CD14-positive monocyte (primary cell): ENCODE data around the gene PTPRR. TPM values are rescaled to one million over a fixed set of nuclear protein-coding genes. Genes with fewer than 3 reads are reported as not detected.

Experiments used
- DNase-seq, 3 donors: peaks; one replicate each; pipeline ENCODE4 v3.0.0-alpha.2; 2011 to 2022
- H2AFZ ChIP-seq: 2 replicates; pipeline ENCODE4 v1.6.0; 2012; ENCODE audit warnings: mild to moderate bottlenecking, low read depth, low read length, inconsistent platforms; ENCODE audit not compliant: insufficient read depth, poor library complexity, severe bottlenecking
- H3K27ac ChIP-seq, 2 donors: 1 replicate in 1 of 2; 2 replicates in 1 of 2; pipeline ENCODE4 v1.5.1; 2012 to 2013; ENCODE audit warnings: low read length in 2 of 2, control low read depth in 1 of 2, inconsistent platforms in 1 of 2, low read depth in 1 of 2, mild to moderate bottlenecking in 1 of 2
- H3K27me3 ChIP-seq, 2 donors: one replicate each; pipeline versions ENCODE4 v1.6.0 to v1.6.1; 2011 to 2013; ENCODE audit warnings: low read length in 2 of 2; ENCODE audit not compliant: control insufficient read depth in 2 of 2, insufficient read depth in 2 of 2
- H3K36me3 ChIP-seq, 2 donors: replicated peaks in 1 of 2; 1 replicate in 1 of 2; 2 replicates in 1 of 2; pipeline versions ENCODE4 v1.5.1 to v1.6.1; 2012 to 2013; ENCODE audit warnings: low read length in 2 of 2, control low read depth in 1 of 2, inconsistent platforms in 1 of 2, mild to moderate bottlenecking in 1 of 2; ENCODE audit not compliant: insufficient read depth in 2 of 2, control insufficient read depth in 1 of 2
- H3K4me1 ChIP-seq, 2 donors: 1 replicate in 1 of 2; 2 replicates in 1 of 2; pipeline versions ENCODE4 v1.5.1 to v1.6.1; 2012 to 2013; ENCODE audit warnings: low read length in 2 of 2, control low read depth in 1 of 2, inconsistent platforms in 1 of 2, mild to moderate bottlenecking in 1 of 2, moderate library complexity in 1 of 2; ENCODE audit not compliant: insufficient read depth in 2 of 2, control insufficient read depth in 1 of 2
- H3K4me2 ChIP-seq: replicated peaks from 2 replicates; pipeline ENCODE3; 2012; ENCODE audit warnings: low read length, moderate library complexity, mild to moderate bottlenecking; ENCODE audit not compliant: poor library complexity, severe bottlenecking; ENCODE audit errors: extremely low read depth
- H3K4me3 ChIP-seq, 3 experiments: fragments of 200-600 bp in 1 of 3; sonication (generic) in 1 of 3; replicated peaks in 1 of 3; 1 replicate in 2 of 3; 2 replicates in 1 of 3; pipeline ENCODE4 v1.5.1; 2011 to 2013; ENCODE audit warnings: low read length in 3 of 3, mild to moderate bottlenecking in 3 of 3, control low read depth in 2 of 3, low read depth in 2 of 3, inconsistent platforms in 1 of 3, moderate library complexity in 1 of 3
- H3K79me2 ChIP-seq: 2 replicates; pipeline ENCODE4 v1.6.0; 2012; ENCODE audit warnings: mild to moderate bottlenecking, control low read depth, inconsistent platforms, low read length, moderate library complexity; ENCODE audit not compliant: insufficient read depth
- H3K9ac ChIP-seq: 2 replicates; pipeline ENCODE4 v1.6.0; 2017; ENCODE audit warnings: low read length, mild to moderate bottlenecking; ENCODE audit not compliant: insufficient read depth, poor library complexity, severe bottlenecking
- H3K9me3 ChIP-seq, 2 donors: replicated peaks in 1 of 2; 1 replicate in 1 of 2; 2 replicates in 1 of 2; pipeline versions ENCODE4 v1.5.1 to v1.6.1; 2012 to 2013; ENCODE audit warnings: low read length in 2 of 2, control low read depth in 1 of 2; ENCODE audit not compliant: control insufficient read depth in 1 of 2, insufficient read depth in 1 of 2
- H4K20me1 ChIP-seq: 2 replicates; pipeline ENCODE4 v1.6.0; 2012; ENCODE audit warnings: mild to moderate bottlenecking, low read length, control low read depth, moderate library complexity; ENCODE audit not compliant: insufficient read depth
- H3K27ac Mint-ChIP-seq, 7 donors: one replicate each; pipeline ENCODE4 v1.8.0; 2020; ENCODE audit warnings: mild to moderate bottlenecking in 7 of 7, mixed read lengths in 7 of 7, moderate library complexity in 6 of 7, inconsistent platforms in 2 of 7
- H3K27me3 Mint-ChIP-seq, 3 donors: one replicate each; pipeline ENCODE4 v1.8.0; 2021 to 2022; ENCODE audit warnings: low read depth in 3 of 3, mild to moderate bottlenecking in 3 of 3, mixed read lengths in 3 of 3, moderate library complexity in 3 of 3, inconsistent platforms in 1 of 3
- H3K36me3 Mint-ChIP-seq, 2 donors: one replicate each; pipeline ENCODE4 v1.8.0; 2020; ENCODE audit warnings: mixed read lengths in 2 of 2, inconsistent platforms in 1 of 2, mild to moderate bottlenecking in 1 of 2
- H3K4me1 Mint-ChIP-seq: one replicate; pipeline ENCODE4 v1.8.0; 2020; ENCODE audit warnings: mild to moderate bottlenecking, mixed read lengths
- H3K4me3 Mint-ChIP-seq, 2 donors: one replicate each; pipeline ENCODE4 v1.8.0; 2020; ENCODE audit warnings: mild to moderate bottlenecking in 2 of 2, mixed read lengths in 2 of 2, moderate library complexity in 1 of 2
- H3K9me3 Mint-ChIP-seq, 7 donors: one replicate each; pipeline ENCODE4 v1.8.0; 2020 to 2022; ENCODE audit warnings: mixed read lengths in 7 of 7, mild to moderate bottlenecking in 6 of 7, moderate library complexity in 6 of 7, inconsistent platforms in 2 of 7
- CTCF ChIP-seq: fragments of 200-600 bp; IDR thresholded peaks from one replicate; pipeline ENCODE4 v1.8.0; 2022; ENCODE audit warnings: antibody characterized with exemption, mild to moderate bottlenecking
- WGBS: methylation state at CpG from one replicate; pipeline ENCODE4 v1.1.5; 2013; ENCODE audit warnings: missing lambda C conversion rate; ENCODE audit not compliant: insufficient coverage; 5-methylcytosine and 5-hydroxymethylcytosine counted together
- intact Hi-C, 2 donors: fragments of 100-400 bp; cut with micrococcal nuclease; formaldehyde crosslinking; loops; one replicate each; pipeline versions ENCODE4 v1.15.0 to v1.15.1; 2023
- polyA plus RNA-seq, 3 donors: library from polyadenylated mRNA; depleted of rRNA in 1 of 3; unstranded in 2 of 3; stranded (reverse) in 1 of 3; fragments of 300-500 nt in 2 of 3; fragments of >200 nt in 1 of 3; fragmentation: Illumina TruSeq in 2 of 3; gene quantifications; 1 replicate in 2 of 3; 2 replicates in 1 of 3; pipeline ENCODE4 v1.2.3, GENCODE V29; 2012 to 2021

The PTPRR gene
- polyA plus RNA-seq, 3 donors: not detected

- Histone ChIP-seq H3K9me3 (no peaks in the 10 kb centered on the region), H3K4me3 (no peak overlapping the region), H3K4me1 (no peaks in the 10 kb centered on the region), H4K20me1 (no peaks in the 10 kb centered on the region), H3K9ac (no peak overlapping the region), H3K36me3 (no peaks in the 10 kb centered on the region), H3K27ac (no peak overlapping the region), H3K79me2 (no peaks in the 10 kb centered on the region), H3K4me2 (no peak overlapping the region), H3K27me3 (no peaks in the 10 kb centered on the region), H2AFZ (no peak overlapping the region)
- intact Hi-C loops: no loop called here
- no CpG with 5 or more reads among the region's 1 CpG for WGBS
- peaks cover 0 to 2% (median 0%) of the 10 kb centered on the region in 7 donors for H3K9me3 Mint-ChIP-seq
- H3K36me3 Mint-ChIP-seq: no peaks in the 10 kb centered on the region
- DNase-seq: no peak
- H3K27ac Mint-ChIP-seq: no peak overlapping the region
- H3K4me3 Mint-ChIP-seq: no peak overlapping the region
- no peaks in the 10 kb centered on the region for H3K4me1 Mint-ChIP-seq
- TF ChIP-seq CTCF: no peak
- peaks cover 0 to 2% (median 1%) of the 10 kb centered on the region in 3 donors for H3K27me3 Mint-ChIP-seq
Measured at GRCh38 chr12:70686907-70687306, 233.6 kb downstream of the PTPRR start.

GRCh38 chr12:70686299-70686698 is 234.2 kb downstream of the PTPRR start:
- no peak for DNase-seq
- no peak overlapping the region for H3K9ac ChIP-seq
- Mint-ChIP-seq H3K27ac (no peak overlapping the region), H3K4me3 (no peak overlapping the region), H3K27me3 (peaks cover 0 to 2% (median 1%) of the 10 kb centered on the region in 3 donors), H3K36me3 (no peaks in the 10 kb centered on the region), H3K4me1 (no peaks in the 10 kb centered on the region), H3K9me3 (peaks cover 0 to 3% (median 0%) of the 10 kb centered on the region in 7 donors)
- no peak overlapping the region for H3K27ac ChIP-seq
- no peak overlapping the region for H2AFZ ChIP-seq
- H3K9me3 ChIP-seq: peaks cover 0 to 3% of the 10 kb centered on the region in 2 donors
- TF ChIP-seq CTCF: no peak
- no peak overlapping the region for H3K4me3 ChIP-seq
- no peaks in the 10 kb centered on the region for H3K79me2 ChIP-seq
- no peak overlapping the region for H3K4me2 ChIP-seq
- H3K36me3 ChIP-seq: no peaks in the 10 kb centered on the region
- H3K4me1 ChIP-seq: no peaks in the 10 kb centered on the region
- H4K20me1 ChIP-seq: no peaks in the 10 kb centered on the region
- H3K27me3 ChIP-seq: no peaks in the 10 kb centered on the region
- intact Hi-C loops: no loop called here
- 100% methylated on average over 1 of the region's 2 CpGs for WGBS
